Measurements from ENCODE around the gene CADPS.

GRCh38 chr3:62574266-62574898, 300.8 kb downstream of the CADPS start:
- TF ChIP-seq GATA2 (IDR thresholded peaks at IDR 0.05; ENCODE audit: low read depth, low read length) (no peak), GATA3 (IDR thresholded peaks at IDR 0.05; ENCODE audit: low read depth, low read length) (no peak)

Data from SH-SY5Y (cell line).